Erythroblast (primary cell): ENCODE data around the gene KANSL1.

ENCODE experiments used
- GATA1 ChIP-seq: IDR thresholded peaks from 2 replicates; pipeline ENCODE4 v1.6.1; 2011; ENCODE audit warnings: low read depth, mild to moderate bottlenecking, control low read depth, low read length, moderate library complexity
- POLR2A ChIP-seq: IDR thresholded peaks from 2 replicates; pipeline ENCODE4 v1.6.1; 2011; ENCODE audit warnings: mild to moderate bottlenecking, low read length

DNA sequence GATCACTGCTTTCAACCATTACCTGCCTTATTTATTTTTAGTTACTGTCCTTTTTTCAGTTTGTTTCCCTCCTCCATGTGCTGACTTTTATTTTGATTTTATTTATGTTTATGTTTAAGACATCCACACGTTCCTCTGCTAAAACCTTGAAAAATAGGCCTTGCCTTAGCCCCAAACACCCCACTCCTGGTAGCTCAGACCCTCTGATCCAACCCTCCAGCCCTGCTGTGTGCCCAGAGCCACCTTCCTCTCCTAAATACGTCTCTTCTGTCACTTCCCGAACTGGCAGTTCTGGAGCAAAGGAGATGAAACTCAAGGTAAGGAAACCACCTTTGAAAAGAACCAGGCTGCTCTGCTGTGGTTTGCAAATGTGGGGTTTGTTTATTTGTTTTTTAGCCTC is 203.5 kb downstream of the KANSL1 start:
- TF ChIP-seq POLR2A (no peak), GATA1 (no peak)
